Inferior parietal cortex (tissue), 1 donor: ENCODE measurements around the gene MICA.

Experiments
- DNase-seq: peaks from one replicate; pipeline ENCODE4 v3.0.0-alpha.2; 2016; ENCODE audit errors: extremely low spot score

MICA gene

GRCh38 chr6:31460361-31461025 is 57.1 kb downstream of the MICA start:
- DNase-seq, result no peak

- no peak for DNase-seq
Observed at GRCh38 chr6:31462026-31462963, 58.9 kb downstream of the MICA start.

- DNase-seq, result peak; percentile 75
Observed at GRCh38 chr6:31462964-31463870, 59.8 kb downstream of the MICA start.

- no peak for DNase-seq
Observed at GRCh38 chr6:31464252-31465184, 61.1 kb downstream of the MICA start.
